NCI-H510A (cell line): ENCODE results near the gene FOXA3.

Experiments used
- DNase-seq: peaks from one replicate; lab custom pipeline; 2025; lab: John Stamatoyannopoulos, UW

Gene FOXA3

DNA sequence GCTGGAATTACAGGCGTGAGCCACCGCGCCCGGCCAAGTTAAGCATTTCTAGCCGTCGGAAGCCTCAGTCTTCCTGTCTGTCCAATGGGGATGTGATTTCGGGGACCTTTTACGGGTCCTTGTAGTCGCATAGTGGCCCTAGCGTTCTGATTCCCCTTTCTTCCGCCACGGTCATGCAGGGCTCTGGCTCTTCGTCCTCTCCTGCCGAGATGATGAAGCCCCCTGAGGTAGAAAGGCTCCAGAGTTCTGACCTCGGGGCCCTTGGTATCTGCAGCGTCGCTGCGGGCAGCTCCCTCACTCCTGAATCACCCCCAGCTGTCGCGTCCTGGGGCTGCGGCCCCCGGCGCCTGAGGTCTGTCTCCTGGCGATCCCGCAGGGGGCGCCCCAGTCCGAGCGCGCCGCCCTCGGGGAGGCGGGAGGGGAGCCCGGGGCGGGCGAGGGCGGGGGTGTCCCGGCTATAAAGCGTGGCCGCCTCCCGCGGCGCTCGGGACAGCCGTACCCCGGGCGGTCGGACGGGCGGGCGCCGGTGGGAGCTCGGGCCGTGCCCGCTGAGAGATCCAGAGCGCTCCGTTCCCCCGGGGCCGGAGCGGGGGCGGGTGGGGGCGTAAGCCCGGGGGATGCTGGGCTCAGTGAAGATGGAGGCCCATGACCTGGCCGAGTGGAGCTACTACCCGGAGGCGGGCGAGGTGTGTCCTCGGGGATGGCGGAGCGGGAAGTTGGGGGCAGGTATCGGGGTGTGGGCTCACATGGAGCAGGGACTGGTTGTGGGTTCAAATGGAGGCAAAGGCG, at the start of gene FOXA3:
FOXA3 (plus strand) TSS at position 487 of the 789 bp plus-strand sequence; CDS start at position 618, 131 bp downstream.
- DNase-seq = peak; percentile 60

DNA sequence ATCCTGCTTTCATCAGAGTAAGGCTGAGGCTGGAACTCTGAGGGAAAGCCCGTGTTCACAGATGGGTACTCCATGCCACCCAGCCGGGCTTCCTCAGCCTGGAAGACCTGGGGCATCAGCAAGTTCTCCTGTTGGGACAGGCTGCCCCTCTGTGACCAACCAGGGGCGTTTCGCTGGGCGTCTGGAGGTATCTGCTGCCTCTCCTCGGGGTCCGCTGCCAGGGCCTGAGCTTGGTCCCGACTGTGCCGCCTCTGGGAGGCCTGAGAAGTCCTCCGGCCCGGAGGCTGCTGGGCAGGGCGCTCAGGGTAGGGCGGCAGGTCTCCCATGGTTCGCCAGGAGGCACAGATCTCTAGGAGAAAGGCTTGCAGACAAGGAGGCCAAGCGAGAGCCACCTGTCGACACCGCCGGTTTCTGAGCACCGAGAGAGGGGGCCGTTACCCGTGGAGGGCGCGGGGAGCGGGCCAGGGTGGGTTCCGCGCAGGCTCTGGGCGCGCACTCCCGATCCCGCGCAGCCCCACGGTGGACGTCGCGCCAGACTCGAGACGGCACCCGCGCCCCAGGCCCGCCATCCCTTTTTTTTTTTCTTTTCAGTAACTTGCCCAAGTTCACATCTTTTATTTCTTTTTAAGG, 49.2 kb upstream of the FOXA3 start, which contains the start of gene RSPH6A:
RSPH6A (minus strand) TSS at position 458 of the 630 bp plus-strand sequence; CDS start at position 326, 132 bp downstream.
- DNase-seq = no peak

DNA sequence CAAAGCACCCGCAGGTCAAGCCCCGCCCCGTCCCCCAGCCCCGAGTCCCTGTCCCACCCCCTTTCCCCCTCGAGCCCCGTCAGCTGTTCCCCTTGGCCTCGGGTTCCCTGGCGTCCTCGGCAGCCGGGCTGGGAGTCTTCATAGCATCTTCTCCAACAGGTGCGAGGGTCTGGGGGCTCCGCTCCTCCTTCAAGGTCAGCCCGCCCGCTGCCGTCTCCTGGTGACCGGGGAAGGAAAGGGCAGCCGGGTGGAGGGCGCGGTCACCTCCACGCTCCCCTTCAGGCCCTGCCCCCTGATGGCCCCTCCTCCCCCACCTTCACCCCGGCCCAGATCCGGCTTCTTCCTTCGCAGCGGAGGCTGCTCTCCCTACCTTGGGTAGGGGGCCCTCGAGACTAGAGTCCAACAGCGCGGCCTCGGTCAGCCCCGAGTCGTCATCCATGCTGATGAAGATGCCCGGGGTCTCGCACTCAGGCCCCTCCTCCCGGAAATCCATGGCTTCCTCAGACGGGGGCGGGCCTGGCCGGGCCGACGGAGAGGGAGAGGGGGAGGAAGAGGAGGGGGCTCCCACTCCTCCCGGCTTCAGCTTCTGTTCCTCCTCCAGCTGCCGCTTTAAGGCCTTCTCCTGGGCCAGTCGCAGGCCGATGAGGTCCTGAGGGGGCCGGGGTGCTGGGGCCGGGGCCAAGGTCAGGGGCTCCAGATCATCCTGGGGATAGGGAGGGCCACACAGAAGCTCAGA, 48.5 kb upstream of the FOXA3 start:
- no peak for DNase-seq

DNA sequence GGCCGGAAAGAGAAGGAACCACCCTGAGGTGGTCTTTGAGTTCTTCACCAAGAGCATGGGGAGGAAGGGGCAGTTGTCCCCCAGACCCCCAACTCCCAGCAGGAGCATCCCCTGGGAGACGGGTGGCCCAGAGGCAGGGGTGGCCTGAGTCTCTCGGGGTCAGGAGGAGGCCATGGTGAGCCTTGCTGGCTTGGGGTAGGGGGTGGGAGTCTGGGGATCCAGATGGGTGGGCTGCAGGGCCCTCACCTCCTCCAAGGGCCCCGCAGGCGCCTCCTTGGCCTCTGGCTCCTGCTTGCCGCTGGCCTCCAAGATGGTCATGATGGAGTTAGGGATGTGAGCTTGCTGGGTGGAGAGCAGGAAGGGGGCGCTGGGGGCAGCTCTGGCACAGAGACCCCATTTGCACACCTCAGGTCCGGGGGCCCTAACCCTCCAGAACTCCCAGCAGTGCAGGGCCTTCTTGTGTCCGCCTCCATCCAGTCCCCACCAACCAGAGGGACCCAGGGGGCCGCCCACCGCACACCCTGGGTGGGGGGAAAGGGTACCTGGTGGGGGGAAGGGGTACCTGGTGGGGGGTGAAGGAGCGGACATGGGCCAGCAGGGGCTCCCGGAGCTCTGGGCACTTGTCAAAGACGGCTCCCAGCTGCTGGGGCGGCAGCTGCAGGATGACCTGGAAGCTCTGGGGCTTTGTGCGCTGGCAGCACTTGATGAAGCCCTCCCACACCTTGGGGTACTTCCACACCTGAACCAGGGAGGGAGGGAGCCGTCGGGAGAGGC, 47.7 kb upstream of the FOXA3 start:
- no peak for DNase-seq

DNA sequence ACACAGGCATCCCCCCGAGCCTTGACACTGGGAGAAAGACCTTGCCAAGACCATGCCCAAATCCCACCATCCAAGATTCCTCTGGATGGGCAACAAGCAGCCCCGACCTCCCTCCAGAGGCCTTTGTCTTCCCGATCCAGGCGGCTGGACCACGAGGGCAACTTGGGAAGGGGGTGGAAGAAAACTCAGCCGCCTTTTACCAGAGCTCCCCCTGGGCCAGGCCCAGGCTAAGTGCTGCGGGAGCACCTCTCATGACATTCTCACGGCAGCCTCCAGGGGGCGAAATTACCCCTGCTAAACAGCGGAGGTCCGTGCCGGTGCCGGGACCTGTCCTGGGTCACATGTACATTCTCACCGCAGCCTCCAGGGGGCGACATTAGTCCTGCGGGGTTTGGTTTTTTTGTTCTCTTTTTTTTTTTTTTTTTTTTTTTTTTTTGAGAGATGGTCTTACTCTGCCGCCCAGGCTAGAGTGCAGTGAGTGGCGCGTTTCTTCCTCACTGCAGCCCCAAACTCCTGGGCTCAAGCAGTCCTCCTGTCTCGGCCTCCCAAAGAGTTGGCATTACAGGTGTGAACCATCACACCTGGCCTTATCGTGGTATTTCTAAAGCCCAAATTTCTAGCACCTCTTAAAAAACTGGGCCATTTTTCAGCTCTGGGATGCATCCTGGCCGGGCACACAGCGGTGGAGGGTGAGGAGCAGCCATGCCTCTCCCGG, 47.0 kb upstream of the FOXA3 start:
- peak; percentile 78 for DNase-seq

DNA sequence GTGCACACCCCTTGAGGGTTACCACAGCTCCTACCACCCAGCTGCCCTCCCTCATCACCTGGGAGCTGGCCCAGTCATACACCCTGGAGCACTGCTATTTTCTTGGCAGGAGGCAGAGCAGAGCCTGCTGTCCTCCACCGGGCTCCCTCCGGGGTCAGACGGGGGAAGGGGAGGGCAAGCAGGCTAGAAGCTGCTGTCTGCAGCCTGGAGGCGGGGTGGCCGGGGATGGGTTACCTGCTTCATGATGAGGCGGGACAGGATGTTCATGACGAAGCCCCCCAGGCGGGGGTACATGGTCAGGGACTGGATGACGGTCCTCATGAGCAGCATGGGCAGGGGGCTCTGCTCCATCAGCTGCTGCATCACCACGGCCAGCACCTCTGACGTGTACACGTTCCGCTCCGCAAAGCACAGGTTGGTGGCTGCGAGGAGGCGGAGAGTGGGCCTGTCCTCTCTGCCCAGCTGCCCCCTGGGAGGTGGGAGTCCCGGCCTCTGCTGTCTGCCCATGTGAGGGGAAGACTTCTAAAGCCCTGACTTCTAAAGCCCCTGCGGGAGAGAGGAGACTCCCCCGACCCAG, 46.3 kb upstream of the FOXA3 start:
- peak; percentile 26 for DNase-seq

DNA sequence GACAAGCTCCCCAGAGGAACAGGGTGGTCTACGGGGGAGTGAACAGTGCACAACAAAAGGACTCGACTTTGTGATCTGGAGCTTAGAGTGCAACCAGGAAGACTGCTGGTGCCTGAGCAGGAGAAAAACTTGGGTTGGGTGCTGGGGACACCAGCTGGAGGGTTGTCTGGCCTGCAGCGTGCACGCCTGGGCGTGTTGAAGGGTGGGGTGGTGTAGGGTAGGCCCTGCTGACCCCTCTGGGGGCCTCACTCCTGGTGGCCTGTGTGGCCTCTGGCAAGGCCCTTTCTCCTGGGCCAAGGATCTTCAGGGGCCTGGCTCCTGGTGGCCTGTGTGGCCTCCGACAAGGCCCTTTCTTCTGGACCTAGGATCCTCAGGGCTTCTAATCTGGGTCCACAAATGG, 44.4 kb upstream of the FOXA3 start:
- no peak for DNase-seq

DNA sequence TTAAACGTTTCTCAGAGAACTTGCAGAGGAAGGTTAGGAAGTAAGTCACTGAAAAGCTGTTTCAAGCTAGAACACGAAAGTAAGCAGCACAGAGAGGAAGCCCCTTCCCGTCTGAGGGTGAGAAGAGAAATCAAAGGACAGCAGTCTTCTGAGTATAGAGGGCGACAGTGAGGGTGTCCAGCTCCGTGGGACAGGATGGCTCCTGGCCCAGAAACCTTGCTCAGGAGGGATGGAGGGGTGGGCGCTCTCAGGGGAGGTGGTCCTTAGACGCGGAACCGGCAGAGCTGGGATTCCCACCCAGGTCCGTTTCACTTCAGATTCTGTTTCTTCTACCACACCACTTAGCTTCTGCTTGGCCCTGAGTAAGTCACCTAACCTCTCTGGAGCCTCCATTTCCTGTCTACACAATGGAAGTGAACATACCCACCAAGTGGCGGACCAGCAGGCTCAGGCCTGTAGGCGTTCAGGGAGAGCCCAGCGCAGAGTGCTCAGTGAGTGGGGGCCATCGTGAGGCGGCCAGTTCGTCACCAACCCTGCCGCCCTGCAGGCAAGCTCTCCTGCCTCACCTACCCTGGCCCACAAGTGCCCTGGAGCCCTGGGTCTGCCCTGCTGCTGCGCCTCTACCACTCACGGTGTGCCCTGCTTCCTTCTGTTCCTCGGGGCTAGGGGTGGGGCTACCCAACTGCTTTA, 43.6 kb upstream of the FOXA3 start:
- no peak for DNase-seq

DNA sequence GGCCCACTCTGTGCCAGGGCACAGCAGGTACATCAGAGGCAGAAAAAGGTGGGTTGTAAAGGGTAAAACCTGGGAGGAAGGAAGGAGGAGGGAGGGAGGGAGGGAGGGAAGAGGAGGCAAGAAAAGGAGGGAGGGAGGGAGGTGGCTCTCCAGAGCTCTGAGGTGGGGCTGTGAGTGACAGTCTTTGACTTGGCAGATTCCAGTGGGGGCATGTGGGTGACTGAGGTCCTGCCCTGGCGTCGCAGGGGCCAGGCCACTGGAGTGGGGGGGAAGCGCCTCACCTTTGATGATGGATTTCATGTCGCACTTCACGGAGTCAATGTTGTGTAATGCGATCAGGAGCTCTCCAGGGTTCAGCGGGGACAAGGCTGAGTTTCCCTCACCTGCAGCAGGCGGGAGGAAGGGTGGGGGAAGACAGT, 43.0 kb upstream of the FOXA3 start:
- peak; percentile 54 for DNase-seq

DNA sequence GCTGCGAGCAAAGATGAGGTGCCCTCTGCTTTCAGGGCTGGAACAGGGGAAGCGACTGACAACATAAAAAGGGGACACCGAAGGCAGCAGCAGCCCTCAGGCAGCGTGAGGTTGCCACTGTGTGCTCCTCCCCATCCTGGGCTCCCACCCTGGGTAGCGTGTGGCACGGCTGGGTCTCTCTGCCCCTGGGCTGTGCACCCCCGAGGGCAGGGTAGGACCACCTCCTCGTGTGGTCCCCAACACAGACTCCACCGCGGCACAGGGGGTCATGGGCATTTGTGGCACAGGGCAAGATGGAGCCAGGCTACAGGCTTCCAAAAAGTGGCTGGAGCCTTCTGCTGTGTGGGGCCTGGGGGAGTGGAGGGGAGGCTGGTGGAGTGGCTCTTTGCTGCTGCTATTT, 42.6 kb upstream of the FOXA3 start:
- DNase-seq = no peak

DNA sequence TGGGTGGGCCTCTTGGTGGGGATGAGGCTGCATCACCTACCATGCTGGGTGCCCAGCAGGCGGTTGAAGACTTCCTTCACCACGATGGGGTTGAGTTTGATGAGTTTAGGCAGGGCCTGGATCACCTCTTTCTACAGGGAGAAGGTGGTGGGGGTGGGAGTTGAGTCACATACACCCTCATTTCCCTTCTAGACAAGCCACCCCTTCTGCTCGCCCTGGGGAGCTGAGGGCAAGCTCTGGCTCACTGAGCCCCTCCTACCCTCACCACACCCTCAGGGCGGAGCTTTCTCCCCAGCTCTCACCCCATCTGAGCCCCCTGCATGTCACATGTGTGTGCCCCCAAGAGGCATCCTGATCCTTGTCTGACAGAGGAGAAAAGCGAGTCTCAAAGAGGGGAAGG, 41.4 kb upstream of the FOXA3 start:
- DNase-seq = no peak

DNA sequence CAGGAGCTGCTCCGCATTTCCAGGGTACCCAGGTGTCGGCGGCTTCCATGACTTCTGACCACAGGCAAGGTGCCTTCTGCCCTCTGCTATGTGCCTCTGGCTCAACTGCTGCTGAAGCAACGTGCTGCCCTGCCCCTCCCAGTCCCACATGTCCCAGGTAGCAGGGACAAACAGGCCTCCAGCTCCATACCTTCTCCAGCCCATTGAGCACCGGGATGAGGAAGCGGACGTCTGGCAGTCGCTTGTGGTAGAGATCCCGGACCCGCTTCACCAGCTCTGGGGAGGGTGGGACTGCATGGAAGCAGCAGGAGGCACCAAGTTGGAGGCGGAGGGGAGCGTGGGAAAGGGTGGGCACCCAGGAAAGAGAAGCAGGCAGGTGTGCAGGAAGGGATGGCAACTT, 40.9 kb upstream of the FOXA3 start:
- DNase-seq = no peak

DNA sequence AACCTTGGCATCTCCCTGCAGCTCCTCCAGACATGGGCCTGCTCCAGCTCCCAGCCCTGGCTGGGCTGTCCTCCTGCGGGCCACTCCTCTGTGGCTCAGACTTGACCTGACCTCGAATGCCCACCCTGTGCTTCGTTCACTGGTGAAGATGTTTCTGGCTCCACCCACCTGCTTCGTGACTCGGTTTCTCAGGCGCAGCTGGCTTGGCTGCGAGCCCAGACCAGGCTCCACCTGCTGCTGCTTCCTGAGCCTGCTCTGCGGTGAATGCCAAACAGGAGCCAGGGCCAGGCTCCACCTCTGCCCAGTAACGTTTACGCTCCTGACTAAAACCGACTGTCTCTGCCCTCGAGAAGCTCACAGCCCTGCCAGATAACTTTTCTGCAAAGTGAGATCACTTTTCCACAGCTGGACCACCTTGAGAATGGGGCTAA, 40.1 kb upstream of the FOXA3 start:
- peak; percentile 76 for DNase-seq

DNA sequence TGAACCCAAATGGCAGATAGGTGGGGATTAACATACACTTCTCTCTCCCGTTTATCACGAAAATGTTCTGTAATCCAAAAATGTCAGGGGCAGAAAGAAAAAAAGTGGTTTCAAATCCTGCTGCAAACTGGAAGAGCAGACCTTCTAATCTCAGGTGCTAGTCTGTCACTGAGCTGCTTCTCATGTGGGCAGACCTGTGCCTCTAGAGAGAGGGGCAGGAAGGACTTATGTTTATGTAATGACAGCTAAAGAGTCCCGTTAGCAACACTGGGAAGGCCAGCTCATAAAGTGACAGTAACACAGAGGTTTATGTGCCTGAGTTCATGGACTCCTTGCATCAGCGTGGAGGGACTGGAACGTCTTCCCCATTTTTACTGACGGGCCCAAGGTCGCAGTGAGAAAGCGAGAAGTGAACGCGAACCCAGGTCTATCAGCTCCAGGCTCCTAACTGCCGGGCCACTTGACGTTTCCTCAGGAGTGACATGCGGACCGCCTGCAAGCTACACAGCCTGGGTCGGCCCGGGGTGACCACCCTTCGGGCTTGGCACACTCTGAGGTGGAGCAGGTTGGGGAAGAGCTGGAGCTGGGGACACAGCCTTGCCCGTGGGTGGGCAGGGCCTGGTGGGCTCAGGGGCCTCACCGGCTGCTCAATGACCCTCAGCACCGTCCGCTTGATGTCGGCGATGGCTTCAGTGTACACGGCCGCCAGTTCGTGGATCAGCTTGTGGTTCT, 39.4 kb upstream of the FOXA3 start:
- no peak for DNase-seq

DNA sequence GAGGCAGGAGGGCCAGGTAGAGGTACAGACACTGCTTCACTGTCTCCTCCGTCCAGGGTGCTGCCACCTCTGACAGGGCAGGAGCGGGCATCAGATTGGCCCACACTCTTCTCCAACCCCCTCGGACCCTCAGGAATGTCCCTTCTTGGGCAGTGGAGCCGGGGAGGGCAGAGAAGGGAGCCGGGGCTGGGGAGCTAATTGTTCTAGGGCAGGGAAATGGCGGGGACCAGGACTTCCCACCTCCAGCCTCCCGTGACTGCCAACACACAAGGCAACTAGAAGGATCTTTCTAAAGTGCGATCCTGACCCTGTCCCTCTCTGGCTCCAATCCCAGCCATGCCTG, 38.9 kb upstream of the FOXA3 start:
- DNase-seq = no peak

DNA sequence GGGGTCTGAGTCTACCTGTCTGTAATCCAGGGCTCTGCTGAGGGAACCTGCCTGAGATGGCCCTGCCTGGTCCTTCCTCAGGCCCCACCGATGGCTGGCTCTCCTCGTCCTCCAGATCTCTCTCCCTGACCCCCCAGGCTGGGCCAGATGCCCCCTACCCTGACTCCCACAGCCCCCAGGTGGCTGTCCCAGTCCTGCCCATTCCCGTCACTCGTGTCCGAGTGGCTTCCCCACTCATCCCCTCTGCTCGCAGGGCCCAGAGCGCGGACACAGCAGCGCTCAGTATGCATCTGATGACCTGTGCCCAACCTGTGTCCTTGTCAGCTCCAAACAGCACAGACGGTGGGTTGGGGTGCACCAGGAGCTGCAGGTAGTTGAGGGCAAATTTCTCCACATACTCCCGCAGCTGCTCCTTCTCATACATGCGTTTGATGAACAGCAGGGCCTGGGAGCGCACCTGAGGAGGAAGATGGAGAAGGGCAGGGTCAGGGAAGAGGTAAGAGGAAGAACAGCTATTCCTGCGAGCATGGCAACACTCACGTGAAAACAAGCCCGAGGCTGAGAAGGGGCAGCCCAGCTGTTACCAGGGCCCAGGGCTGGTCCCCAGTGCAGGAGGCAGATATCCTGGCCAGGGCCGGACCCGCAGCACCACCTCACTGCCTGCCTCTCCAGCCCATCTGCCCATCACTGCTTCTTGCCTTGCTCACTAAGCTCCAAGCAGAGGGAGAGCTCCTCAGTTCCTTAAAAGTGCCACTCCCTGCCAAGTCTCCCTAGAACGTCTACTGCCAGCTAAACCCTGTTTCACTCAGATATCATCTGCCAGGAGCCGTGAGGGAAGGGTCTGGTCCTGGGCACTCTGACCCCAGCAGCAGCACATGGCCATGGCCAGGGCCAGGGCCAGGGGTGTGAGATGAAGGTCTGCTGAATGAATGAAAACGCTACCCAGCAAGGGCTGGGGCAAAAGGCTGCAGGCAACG, 37.9 kb upstream of the FOXA3 start:
- no peak for DNase-seq

DNA sequence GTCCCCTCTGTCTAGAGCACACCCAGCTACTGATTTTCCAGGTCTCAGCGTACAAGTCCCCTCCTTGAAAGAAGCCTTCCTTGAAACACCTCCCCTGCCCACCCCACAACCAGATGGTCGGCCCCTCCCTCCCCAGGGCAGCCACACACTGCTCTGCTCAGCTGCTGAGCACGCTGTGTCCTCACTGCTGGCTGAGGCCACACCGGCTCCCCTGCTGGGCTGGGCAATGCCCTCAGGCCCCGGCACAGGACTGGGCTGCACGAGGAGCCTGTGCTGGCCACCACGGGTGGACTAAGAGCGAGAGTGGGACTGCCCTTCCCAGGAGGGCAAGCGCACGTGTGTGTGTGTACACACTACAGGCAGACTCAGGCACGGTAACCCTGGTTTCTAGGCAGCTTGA, 37.2 kb upstream of the FOXA3 start:
- DNase-seq = no peak

DNA sequence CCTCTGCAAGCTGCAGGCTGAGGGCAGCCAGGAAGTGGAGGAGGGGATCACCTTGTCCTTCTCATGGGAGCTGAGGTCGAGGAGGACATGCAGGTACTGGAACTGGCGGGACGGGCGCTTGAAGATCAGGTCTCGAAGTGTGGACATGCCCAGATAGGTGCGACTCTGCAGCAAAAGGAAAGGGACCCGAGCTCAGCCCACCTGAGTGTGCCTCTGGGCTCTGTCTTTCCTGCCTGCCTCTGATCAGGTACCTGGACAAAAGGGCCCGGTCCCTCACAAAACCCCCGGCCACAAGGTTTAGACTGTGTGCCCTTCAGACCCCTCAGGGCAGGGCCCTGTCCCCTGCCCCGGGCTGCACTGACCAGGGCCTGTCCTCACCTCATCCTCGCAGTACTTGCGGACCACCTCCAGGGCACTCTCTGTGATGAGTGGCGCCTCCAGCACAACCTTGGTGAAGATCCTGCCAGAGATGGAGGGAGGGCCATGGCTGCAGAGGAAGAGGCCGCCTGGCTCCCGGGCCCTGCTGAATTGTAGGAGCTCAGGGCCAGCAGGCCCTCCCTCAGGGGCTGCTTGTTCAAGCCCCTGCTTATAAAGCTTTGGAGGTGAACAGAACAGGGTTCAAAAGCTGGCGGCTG, 36.5 kb upstream of the FOXA3 start:
- no peak for DNase-seq
